ENCODE data around the gene AS3MT.

DNA sequence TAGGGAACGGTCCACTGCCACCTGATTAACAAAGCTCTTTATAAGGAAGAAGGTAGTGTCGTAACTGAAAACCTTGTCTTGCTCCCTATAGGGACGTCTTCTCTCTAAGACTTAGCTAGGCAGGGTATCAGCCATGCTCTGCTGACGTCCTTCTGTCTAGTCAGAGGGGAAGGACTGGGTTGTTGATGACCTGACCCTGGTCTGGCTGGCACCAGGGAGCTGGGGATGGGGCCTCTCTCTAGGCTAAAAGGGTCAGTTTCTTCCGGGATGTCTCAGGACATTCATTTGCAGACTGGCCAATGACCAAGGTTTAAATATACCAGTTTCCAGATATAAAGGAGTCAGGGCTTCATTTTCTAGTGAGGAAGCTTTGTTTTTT, 41.7 kb upstream of the AS3MT start:
- TF ChIP-seq POLR2A (IDR thresholded peaks at IDR 0.05) (no peak), CTCF (IDR thresholded peaks at IDR 0.05) (no peak)

Data from heart left ventricle (tissue), 13 donors.